ENCODE measurements around the gene TMEM184A. TPM values are rescaled to one million over a fixed set of nuclear protein-coding genes. Genes with fewer than 3 reads are reported as not detected.

TMEM184A gene
- total RNA-seq, 1 donor from 2014 or later = not detected

- Mint-ChIP-seq H3K4me1 (no peaks in the 10 kb centered on the region), H3K27me3 (ENCODE audit: low read depth) (peaks cover 17% of the 10 kb centered on the region), H3K4me3 (no peak overlapping the region), H3K36me3 (ENCODE audit: low read depth) (no peaks in the 10 kb centered on the region), H3K27ac (ENCODE audit: unreplicated experiment) (no peak overlapping the region), H3K9me3 (no peaks in the 10 kb centered on the region)
- DNase-seq (ENCODE audit: low read depth, low spot score) = no peak
- no peak for TF ChIP-seq CTCF (conservative IDR thresholded peaks at IDR 0.05)
These were observed 40.4 kb upstream of the TMEM184A start for GRCh38 chr7:1596181-1597043.

- no peak for TF ChIP-seq CTCF (conservative IDR thresholded peaks at IDR 0.05)
- H3K27ac Mint-ChIP-seq (ENCODE audit: unreplicated experiment) = peak overlapping the region; percentile 57
- H3K36me3 Mint-ChIP-seq (ENCODE audit: low read depth) = no peaks in the 10 kb centered on the region
- H3K27me3 Mint-ChIP-seq (ENCODE audit: low read depth) = peaks cover 24% of the 10 kb centered on the region
- H3K4me3 Mint-ChIP-seq = no peak overlapping the region
- no peaks in the 10 kb centered on the region for H3K4me1 Mint-ChIP-seq
- H3K9me3 Mint-ChIP-seq = no peaks in the 10 kb centered on the region
- no peak for DNase-seq (ENCODE audit: low read depth, low spot score)
These were observed 39.6 kb upstream of the TMEM184A start for GRCh38 chr7:1595636-1596035.

- no peak overlapping the region for H3K27ac Mint-ChIP-seq (ENCODE audit: unreplicated experiment)
- H3K27me3 Mint-ChIP-seq (ENCODE audit: low read depth) = peaks cover 28% of the 10 kb centered on the region
- no peak for TF ChIP-seq CTCF (conservative IDR thresholded peaks at IDR 0.05)
- H3K36me3 Mint-ChIP-seq (ENCODE audit: low read depth) = no peaks in the 10 kb centered on the region
- no peak for DNase-seq (ENCODE audit: low read depth, low spot score)
- no peaks in the 10 kb centered on the region for H3K9me3 Mint-ChIP-seq
- H3K4me3 Mint-ChIP-seq = no peak overlapping the region
- no peaks in the 10 kb centered on the region for H3K4me1 Mint-ChIP-seq
These were observed 39.0 kb upstream of the TMEM184A start for GRCh38 chr7:1595027-1595426.

- H3K9me3 Mint-ChIP-seq = no peaks in the 10 kb centered on the region
- H3K4me1 Mint-ChIP-seq = no peaks in the 10 kb centered on the region
- peaks cover 28% of the 10 kb centered on the region for H3K27me3 Mint-ChIP-seq (ENCODE audit: low read depth)
- no peaks in the 10 kb centered on the region for H3K36me3 Mint-ChIP-seq (ENCODE audit: low read depth)
- H3K27ac Mint-ChIP-seq (ENCODE audit: unreplicated experiment) = no peak overlapping the region
- H3K4me3 Mint-ChIP-seq = no peak overlapping the region
- DNase-seq (ENCODE audit: low read depth, low spot score) = no peak
- TF ChIP-seq CTCF (conservative IDR thresholded peaks at IDR 0.05) = no peak
These were observed 38.0 kb upstream of the TMEM184A start for GRCh38 chr7:1593904-1594421.

GRCh38 chr7:1593091-1593866 is 37.3 kb upstream of the TMEM184A start:
- peak; percentile 45 for TF ChIP-seq CTCF (conservative IDR thresholded peaks at IDR 0.05)
- no peak overlapping the region for H3K4me3 Mint-ChIP-seq
- no peak overlapping the region for H3K27ac Mint-ChIP-seq (ENCODE audit: unreplicated experiment)
- no peaks in the 10 kb centered on the region for H3K36me3 Mint-ChIP-seq (ENCODE audit: low read depth)
- H3K27me3 Mint-ChIP-seq (ENCODE audit: low read depth) = peaks cover 28% of the 10 kb centered on the region
- no peaks in the 10 kb centered on the region for H3K9me3 Mint-ChIP-seq
- H3K4me1 Mint-ChIP-seq = no peaks in the 10 kb centered on the region
- DNase-seq (ENCODE audit: low read depth, low spot score) = no peak

Data from neural crest cell (in vitro differentiated cells).